SU-DHL-6 (cell line): ENCODE data around the gene FOSB.

ENCODE experiments used
- H2AFZ ChIP-seq: fragments of 200-600 bp; sonication (generic); 2 replicates; pipeline ENCODE4 v1.6.1; 2014; ENCODE audit warnings: low read depth, mild to moderate bottlenecking, moderate library complexity, mixed read lengths, antibody characterized with exemption, low read length; ENCODE audit not compliant: severe bottlenecking
- H3F3A ChIP-seq: fragments of 200-600 bp; shearing (Covaris generic); 2 replicates; pipeline ENCODE4 v1.6.0; 2016; ENCODE audit warnings: antibody characterized with exemption, mild to moderate bottlenecking; ENCODE audit not compliant: insufficient read depth
- H3K27ac ChIP-seq: fragments of 200-600 bp; sonication (generic); 2 replicates; pipeline ENCODE4 v1.5.1; 2016; ENCODE audit warnings: low read depth, mild to moderate bottlenecking, low read length, moderate library complexity, mixed read lengths
- H3K27me3 ChIP-seq: fragments of 200-600 bp; sonication (generic), shearing (Covaris generic); 2 replicates; pipeline ENCODE4 v1.6.0; 2014; ENCODE audit warnings: mild to moderate bottlenecking, low read length
- H3K36me3 ChIP-seq: fragments of 200-600 bp; sonication (generic); 2 replicates; pipeline ENCODE4 v1.6.1; 2014; ENCODE audit warnings: mild to moderate bottlenecking, low read length, mixed read lengths
- H3K4me2 ChIP-seq: fragments of 300-600, 200-600 bp; shearing (Covaris generic), sonication (generic); 2 replicates; pipeline ENCODE4 v1.6.0; 2014; ENCODE audit warnings: low read length, low read depth, mild to moderate bottlenecking; ENCODE audit not compliant: poor library complexity, severe bottlenecking
- H3K4me3 ChIP-seq: fragments of 200-600 bp; sonication (generic); 2 replicates; pipeline ENCODE4 v1.5.1; 2014; ENCODE audit warnings: antibody characterized with exemption, low read length, mild to moderate bottlenecking, mixed read lengths; ENCODE audit not compliant: insufficient read depth, poor library complexity, severe bottlenecking
- H3K79me2 ChIP-seq: fragments of 200-600 bp; sonication (generic); 2 replicates; pipeline ENCODE4 v1.6.1; 2014; ENCODE audit warnings: mild to moderate bottlenecking, low read length, moderate library complexity; ENCODE audit not compliant: insufficient read depth
- H3K9ac ChIP-seq: fragments of 200-600 bp; sonication (generic); 2 replicates; pipeline ENCODE4 v1.7.0; 2014; ENCODE audit warnings: mild to moderate bottlenecking, low read length
- H3K9me2 ChIP-seq: fragments of 200-600 bp; sonication (generic); replicated peaks from 2 replicates; pipeline ENCODE4 v1.6.1; 2014; ENCODE audit warnings: low read length; ENCODE audit not compliant: insufficient read depth
- H3K9me3 ChIP-seq: fragments of 200-600 bp; sonication (generic); 2 replicates; pipeline ENCODE4 v1.6.1; 2014; ENCODE audit warnings: low read length, mixed read lengths; ENCODE audit not compliant: insufficient read depth
- H4K20me1 ChIP-seq: fragments of 200-600 bp; sonication (generic); 2 replicates; pipeline ENCODE4 v1.6.1; 2014; ENCODE audit warnings: low read depth, mild to moderate bottlenecking, antibody characterized with exemption, low read length, moderate library complexity, mixed read lengths
- EZH2phosphoT487 ChIP-seq: fragments of 200-600 bp; sonication (generic), shearing (Covaris generic); conservative IDR thresholded peaks from 2 replicates; pipeline ENCODE4 v1.6.1; 2018; ENCODE audit warnings: mild to moderate bottlenecking, antibody characterized with exemption, low read length, moderate library complexity, mixed read lengths
- TF ChIP-seq, protein P1 (sequence below): fragments of 200-600 bp; sonication (generic); IDR thresholded peaks from one replicate; pipeline ENCODE4 v1.5.1; 2017; ENCODE audit warnings: antibody characterized with exemption, mild to moderate bottlenecking, low read length, moderate library complexity; ENCODE audit not compliant: insufficient read depth, poor library complexity, severe bottlenecking

Gene FOSB

DNA sequence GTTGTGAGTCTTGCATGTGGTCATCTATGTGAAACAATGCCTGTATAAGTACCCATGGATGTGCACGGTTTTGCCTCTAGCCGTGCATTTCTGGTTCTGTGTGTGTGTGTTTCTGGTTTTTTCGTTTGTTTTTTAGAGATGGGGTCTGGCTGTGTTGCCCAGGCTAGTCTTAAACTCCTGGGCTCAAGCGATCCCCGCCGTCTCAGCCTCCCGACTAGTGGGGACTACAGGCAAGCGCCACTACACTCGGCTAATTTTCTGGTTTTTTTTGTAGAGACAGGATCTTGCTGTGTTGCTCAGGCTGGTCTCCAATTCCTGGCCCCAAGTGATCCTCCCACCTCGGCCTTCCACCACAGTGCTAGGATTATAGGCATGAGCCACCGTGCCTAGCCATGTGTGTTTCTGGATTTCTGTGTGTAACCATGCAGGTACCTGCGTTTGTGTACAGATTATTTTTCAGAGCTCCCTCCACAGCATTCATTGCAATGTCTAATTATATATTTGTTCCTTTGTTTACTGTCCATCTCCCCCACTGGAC is 15.9 kb upstream of the FOSB start:
- Histone ChIP-seq H4K20me1 (no peaks in the 10 kb centered on the region), H3K4me2 (no peak overlapping the region), H3K79me2 (no peaks in the 10 kb centered on the region), H3K36me3 (no peaks in the 10 kb centered on the region), H3K4me3 (no peak overlapping the region), H3K9ac (no peak overlapping the region), H3K9me2 (no peaks in the 10 kb centered on the region), H3K9me3 (no peaks in the 10 kb centered on the region), H3K27me3 (no peaks in the 10 kb centered on the region), H3F3A (peaks cover 5% of the 10 kb centered on the region; the same call in 1 of the 2 replicates), H3K27ac (no peak overlapping the region), H2AFZ (no peak overlapping the region)
- TF ChIP-seq, protein P1, sequence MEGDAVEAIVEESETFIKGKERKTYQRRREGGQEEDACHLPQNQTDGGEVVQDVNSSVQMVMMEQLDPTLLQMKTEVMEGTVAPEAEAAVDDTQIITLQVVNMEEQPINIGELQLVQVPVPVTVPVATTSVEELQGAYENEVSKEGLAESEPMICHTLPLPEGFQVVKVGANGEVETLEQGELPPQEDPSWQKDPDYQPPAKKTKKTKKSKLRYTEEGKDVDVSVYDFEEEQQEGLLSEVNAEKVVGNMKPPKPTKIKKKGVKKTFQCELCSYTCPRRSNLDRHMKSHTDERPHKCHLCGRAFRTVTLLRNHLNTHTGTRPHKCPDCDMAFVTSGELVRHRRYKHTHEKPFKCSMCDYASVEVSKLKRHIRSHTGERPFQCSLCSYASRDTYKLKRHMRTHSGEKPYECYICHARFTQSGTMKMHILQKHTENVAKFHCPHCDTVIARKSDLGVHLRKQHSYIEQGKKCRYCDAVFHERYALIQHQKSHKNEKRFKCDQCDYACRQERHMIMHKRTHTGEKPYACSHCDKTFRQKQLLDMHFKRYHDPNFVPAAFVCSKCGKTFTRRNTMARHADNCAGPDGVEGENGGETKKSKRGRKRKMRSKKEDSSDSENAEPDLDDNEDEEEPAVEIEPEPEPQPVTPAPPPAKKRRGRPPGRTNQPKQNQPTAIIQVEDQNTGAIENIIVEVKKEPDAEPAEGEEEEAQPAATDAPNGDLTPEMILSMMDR, result no peak
- no peak for TF ChIP-seq EZH2phosphoT487

DNA sequence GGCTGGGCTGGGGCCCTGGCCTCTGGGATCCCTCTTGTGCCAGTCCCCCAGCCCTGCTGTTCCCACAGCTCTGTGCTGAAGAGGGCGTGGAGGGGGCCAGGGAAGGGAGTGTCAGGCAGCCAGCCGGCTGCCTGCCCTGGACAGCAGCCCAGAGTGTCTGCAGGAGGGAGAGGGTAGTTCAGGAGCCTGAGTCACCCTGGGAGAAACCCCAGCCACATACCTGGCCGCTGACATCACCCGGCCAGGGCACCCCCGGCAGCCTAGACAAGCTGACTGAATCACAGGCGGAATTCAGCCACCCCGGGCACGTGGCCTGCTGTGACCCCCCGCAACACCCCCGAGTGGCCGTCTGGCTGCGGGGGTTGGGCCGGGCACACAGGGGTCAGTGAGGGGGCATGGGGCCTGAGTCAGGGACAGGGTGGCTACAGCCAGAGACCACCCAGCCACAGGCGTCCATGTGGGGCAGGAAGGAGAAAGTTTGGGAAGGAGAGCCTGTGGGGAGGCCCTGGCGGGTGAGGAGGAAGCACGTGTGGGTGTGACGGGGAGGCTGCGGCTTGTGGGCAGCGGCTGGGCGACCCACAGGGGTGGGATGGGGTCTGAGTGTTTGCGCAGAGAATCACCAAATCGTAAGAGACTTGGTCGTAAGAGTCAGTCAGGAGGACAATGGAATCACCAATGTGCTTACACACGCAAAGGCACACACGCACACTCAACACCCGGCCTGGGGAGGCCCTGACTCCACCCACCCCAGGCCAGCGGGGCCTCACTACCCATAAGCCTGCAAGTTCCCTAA is 11.9 kb upstream of the FOSB start:
- H4K20me1 ChIP-seq, result no peaks in the 10 kb centered on the region
- no peaks in the 10 kb centered on the region for H3K9me3 ChIP-seq
- H3K4me2 ChIP-seq, result no peak overlapping the region
- no peaks in the 10 kb centered on the region for H3K9me2 ChIP-seq
- TF ChIP-seq, protein P1, result no peak
- TF ChIP-seq EZH2phosphoT487, result no peak
- no peak overlapping the region for H2AFZ ChIP-seq
- peaks cover 5% of the 10 kb centered on the region; the same call in 1 of the 2 replicates for H3F3A ChIP-seq
- no peak overlapping the region for H3K4me3 ChIP-seq
- H3K79me2 ChIP-seq, result no peaks in the 10 kb centered on the region
- H3K27me3 ChIP-seq, result no peaks in the 10 kb centered on the region
- no peak overlapping the region for H3K27ac ChIP-seq
- no peak overlapping the region for H3K9ac ChIP-seq
- H3K36me3 ChIP-seq, result no peaks in the 10 kb centered on the region

DNA sequence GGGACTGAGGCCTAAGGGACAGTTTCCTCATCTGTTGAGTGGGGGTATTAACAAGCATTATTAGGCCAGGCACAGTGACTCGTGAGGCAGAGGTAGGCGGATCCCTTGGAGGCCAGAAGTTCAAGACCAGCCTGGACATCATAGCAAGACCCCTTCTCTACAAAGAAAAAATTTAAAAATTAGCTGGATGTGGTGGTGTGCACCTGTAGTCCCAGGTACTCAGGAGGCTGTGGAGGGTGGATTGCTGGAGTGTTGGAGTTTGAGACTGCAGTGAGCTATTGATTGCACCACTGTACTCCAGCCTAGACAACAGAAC is 11.3 kb upstream of the FOSB start:
- Histone ChIP-seq H3K27ac (no peak overlapping the region), H3K36me3 (no peaks in the 10 kb centered on the region), H3K79me2 (no peaks in the 10 kb centered on the region), H3K27me3 (no peaks in the 10 kb centered on the region), H3F3A (0 out of 2 replicates have a peak, but pooled peaks cover under 1% of the 10 kb centered on the region), H3K4me3 (no peak overlapping the region), H2AFZ (no peak overlapping the region), H3K9me3 (no peaks in the 10 kb centered on the region), H3K9ac (no peak overlapping the region), H4K20me1 (no peaks in the 10 kb centered on the region), H3K9me2 (no peaks in the 10 kb centered on the region), H3K4me2 (no peak overlapping the region)
- TF ChIP-seq EZH2phosphoT487, result no peak
- TF ChIP-seq, protein P1, result no peak
